ENCODE data around the gene SLC6A19.
"Not testable (repeated sequence)": the region's sequence is repeated elsewhere in the genome, so short reads cannot be mapped to it uniquely, and the experiment has no call there.

The SLC6A19 gene

DNA sequence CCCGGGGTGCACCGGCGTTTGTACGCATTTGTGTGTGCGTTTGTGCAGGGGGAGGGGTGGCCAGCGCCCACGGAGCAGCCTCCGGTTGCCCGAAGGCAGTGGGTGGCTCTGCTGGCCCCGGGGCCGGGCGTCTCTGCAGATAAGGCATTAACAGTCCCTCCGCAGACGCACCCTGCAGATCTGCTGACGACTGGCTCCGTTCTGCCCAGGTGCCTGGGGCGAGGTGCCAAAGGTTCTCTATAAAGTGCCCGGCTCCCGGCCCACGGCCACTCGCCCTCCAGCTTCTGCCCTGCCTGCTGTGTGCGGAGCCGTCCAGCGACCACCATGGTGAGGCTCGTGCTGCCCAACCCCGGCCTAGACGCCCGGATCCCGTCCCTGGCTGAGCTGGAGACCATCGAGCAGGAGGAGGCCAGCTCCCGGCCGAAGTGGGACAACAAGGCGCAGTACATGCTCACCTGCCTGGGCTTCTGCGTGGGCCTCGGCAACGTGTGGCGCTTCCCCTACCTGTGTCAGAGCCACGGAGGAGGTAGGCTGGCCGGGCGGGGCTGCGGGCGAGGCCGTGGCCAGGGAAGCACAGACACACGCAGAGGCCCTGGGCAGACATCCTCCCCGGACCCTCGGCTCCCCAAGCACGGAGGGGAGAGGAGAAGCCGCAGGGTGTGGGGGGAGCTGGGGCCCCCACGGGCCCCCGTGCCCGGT is at the start of gene SLC6A19:
Gene SLC6A19, plus strand, starts transcription at position 269 of the 699 bp plus-strand sequence. Its CDS starts 56 bp downstream, at position 325.
- H3K4me3 ChIP-seq (ENCODE audit: low read depth, low read length), result no peak within 1 kb of the TSS
- no peak for DNase-seq (ENCODE audit: low read depth)

DNA sequence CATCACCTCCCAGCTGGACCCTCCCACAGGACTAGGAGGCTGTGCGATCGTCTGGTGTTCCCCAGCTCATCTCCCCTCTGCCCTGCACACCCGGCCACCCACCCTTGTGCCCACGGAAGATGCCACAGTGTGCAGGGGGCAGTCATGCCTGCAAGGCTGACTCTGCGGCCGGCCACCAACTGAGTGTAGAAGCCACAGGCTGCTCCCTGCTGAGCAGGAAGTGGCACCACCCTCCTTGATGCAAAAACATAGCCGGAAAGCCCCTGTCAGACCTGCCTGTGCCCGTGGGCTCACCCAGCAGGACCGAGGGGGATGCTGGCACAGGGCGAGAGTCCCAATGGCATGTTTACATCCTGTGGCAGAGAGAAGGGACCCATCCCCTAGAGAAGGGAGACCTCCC is 49.2 kb upstream of the SLC6A19 start:
- no peak for DNase-seq (ENCODE audit: low read depth)
- no peak overlapping the region for H3K4me3 ChIP-seq (ENCODE audit: low read depth, low read length)

DNA sequence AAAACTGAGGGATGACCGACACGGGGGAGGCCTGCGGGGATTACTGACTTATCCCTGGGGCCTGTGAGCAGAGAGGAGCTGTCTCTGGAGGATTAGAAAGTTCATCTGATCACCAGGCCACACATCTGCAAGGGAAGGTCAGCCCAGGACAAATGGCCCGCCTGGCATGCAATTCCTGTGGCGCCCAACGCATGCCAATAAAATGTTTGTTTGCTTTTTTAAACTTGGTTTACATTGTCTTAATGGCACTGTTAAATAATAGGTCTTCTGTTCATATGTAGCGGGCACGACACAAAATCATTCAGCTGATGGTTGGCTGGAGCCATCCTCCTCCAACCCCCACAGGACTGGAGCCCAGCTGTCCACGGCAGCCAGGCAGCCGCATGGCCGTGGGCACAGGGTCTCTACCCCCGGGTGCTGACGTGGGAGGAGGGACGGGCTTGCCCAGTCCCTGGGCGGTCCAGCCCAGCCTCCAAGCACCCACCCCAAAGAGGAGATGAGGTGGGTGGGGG is 48.6 kb upstream of the SLC6A19 start:
- no peak for DNase-seq (ENCODE audit: low read depth)
- H3K4me3 ChIP-seq (ENCODE audit: low read depth, low read length), result no peak overlapping the region

DNA sequence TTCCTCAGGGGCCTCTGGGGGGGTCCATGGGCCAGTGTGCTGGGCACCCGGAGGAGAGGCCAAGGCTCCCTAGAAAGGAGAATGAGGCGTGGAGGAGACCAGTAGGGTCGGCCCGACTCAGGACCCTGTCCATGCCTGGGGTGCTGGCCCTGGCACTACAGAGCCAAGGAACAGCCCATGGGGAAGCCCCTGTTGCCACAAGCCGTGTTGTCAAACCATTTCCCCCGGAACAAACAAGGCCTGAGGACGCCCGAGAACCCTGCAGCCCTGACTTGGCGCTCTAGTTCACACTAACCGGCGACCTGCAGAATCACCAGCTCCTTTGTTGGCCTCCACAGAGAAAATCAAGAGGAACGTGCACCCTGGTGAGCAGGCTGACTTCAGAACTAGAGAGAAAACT is 48.0 kb upstream of the SLC6A19 start:
- DNase-seq (ENCODE audit: low read depth), result no peak
- no peak overlapping the region for H3K4me3 ChIP-seq (ENCODE audit: low read depth, low read length)

DNA sequence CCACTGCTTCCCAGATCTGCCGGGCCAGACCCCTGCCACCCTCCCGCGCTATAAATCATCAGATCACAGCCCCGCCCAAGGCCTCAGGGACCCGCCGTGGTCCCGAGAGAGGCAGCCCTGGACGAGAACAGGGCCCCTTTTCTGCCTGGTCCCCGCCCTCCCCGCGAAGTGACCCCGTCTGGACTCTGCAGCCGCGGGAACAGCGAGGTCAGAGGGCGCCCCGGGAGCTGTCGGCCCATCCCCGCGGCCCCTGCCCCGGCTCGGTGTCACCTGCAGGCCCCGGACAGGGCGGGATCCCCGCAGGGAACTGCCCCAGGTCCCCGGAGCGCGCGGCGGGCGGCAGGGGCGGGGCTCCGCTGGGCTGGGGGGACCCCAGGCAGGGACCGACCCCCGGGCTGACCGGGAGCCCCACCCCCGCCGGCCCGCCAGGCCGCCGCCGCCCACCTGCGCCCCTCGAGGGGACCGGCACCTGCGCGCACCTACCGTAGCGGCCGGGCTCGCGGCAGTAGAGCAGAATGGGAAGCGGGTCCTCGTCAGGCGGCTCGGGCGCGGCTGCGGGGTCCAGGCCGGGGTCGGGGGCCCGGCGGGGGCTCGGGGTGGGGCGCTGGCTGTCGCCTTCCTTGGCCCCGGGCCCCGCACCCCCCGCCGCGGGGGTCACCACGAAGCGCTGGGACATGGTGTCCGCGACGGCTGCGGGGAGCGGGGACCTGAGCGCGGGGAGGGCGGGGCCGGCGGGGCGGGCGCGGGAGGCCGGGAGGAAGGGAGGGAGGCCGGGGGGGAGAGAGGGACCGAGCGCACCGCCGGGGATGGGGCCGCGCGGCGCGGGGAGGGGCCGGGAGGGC is 46.0 kb upstream of the SLC6A19 start:
- no peak overlapping the region for H3K4me3 ChIP-seq (ENCODE audit: low read depth, low read length)
- no peak for DNase-seq (ENCODE audit: low read depth)

DNA sequence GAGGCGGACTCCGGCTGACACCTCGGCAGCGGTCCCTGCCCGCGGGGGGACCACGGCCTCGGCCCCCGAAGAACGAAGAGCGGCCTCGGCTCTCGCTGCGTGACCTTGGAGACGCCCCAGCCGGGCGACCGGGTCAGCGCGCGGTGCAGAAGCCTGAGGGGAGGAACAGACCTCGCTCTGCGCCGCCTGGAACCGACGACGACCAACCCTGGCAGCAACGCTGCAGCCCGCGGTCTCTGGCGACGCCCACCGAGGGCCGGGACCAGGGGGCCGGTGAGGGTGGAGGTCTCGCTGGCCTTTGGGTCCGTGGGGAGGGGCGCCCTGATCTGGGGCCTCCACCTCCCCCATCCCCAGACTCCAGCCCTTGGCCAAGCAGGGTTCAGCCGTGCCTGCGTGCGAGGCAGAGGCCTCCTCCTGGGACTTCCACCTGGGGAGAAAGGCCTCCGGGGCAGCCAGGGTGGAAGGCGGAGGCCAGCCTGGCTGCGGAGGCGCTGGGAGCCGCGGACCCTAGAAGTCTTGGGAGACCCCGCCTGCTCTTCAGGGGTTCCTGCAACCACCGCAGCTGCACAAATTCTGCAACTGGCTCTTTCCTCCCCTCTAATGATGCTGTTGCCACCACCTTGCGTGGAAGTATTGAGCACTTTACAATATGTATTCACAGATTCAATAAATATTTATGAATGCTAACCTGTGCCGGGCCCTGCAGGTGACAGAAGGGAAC is 45.2 kb upstream of the SLC6A19 start:
- DNase-seq (ENCODE audit: low read depth), result no peak
- H3K4me3 ChIP-seq (ENCODE audit: low read depth, low read length), result no peak overlapping the region

DNA sequence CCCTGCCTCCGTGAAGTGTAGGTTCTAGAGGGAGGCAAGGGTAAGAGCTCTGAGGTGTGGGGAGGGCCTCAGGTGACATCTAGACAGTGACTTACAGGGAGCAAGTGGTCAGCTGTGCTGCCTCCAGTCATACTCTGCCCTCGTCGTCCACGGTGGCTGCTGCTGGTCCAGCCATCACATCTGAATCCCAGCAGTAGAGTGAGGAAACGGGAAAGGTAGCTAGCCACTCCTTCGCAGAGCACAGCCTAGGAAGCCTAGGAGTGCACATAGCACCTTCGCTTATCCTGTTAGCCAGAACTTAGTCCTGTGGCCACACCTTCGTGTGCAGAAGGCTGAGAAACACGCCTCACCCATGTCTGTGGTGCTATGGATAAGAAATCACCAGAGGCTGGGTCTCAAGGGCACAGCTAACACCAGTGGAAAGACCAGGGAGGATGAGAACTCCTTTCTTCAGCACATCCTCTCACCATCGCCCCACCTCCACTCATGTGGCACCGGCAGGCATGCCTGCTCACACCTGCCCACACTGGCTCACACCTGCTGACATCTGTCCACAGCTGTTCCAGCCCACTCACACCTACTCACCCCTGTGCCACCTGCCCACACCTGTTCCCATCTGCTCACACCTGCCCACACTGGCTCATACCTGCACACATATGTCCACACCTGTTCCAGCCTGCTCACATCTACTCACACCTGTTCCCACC is 44.5 kb upstream of the SLC6A19 start:
- DNase-seq (ENCODE audit: low read depth), result no peak
- H3K4me3 ChIP-seq (ENCODE audit: low read depth, low read length), result no peak overlapping the region

DNA sequence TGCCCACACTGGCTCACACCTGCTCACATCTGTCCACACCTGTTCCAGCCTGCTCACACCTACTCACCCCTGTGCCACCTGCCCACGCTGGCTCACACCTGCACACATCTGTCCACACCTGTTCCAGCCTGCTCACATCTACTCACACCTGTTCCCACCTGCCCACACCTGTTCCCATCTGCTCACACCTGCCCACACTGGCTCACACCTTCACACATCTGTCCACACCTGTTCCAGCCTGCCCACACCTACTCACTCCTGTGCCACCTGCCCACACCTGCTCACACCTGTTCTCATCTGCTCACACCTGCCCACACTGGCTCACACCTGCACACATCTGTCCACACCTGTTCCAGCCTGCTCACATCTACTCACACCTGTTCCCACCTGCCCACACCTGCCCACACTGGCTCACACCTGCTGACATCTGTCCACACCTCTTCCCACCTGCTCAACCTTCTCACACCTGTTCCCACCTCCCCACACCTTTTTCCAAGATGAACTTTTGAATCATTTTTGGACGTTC is 43.9 kb upstream of the SLC6A19 start:
- not testable (repeated sequence) for H3K4me3 ChIP-seq (ENCODE audit: low read depth, low read length); DNase-seq (ENCODE audit: low read depth)

DNA sequence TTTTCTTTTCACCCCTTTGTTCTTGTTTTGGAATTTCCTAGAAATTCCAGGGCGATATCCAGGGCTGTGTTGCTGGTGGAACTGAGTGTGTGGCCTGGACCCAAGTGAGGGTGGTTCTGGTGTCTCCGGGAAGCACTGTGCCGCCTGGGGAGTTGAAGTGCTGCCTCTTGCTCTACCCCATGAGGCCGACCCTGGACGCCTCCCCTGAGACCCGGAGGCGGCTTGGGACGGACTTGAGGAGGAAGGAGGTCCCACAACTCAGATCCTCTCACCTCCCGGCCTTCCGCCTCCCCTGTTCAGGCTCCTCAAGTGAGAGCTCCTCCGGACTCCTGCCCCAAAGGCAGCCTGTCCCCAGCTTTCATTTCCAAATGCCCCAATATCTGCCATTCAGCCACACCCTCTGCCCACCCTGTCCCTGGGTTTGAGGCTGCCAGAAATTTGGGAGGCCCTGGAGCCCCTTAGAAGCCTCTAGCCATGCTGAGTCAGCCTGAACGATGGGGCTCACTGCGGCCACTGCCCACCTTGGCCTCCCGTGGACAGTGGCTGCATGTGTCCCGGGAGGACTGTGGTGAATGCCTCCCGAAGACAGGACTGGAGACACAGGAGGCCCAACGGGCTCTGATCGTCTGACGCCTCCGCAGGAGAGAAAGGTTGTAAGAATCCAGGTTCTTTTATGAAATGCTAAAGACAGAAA is 42.6 kb upstream of the SLC6A19 start:
- DNase-seq (ENCODE audit: low read depth), result no peak
- H3K4me3 ChIP-seq (ENCODE audit: low read depth, low read length), result no peak overlapping the region

DNA sequence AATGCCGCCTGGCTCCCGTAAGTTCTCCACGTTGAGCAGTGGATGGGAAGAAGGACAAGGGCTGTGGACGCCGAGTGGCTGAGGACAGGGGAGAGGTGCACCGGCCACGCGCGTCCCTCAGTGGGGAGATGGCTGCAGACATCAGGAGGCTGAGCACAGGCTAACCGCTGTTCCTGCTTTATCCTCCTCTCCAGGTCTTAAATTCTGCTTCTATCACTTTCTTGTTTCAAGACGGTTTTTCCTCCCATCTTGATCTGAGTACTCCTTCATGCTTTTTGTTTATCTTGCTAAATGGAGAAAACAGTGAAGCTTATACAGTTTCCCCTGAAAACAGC is 42.1 kb upstream of the SLC6A19 start:
- no peak for DNase-seq (ENCODE audit: low read depth)
- H3K4me3 ChIP-seq (ENCODE audit: low read depth, low read length), result no peak overlapping the region

DNA sequence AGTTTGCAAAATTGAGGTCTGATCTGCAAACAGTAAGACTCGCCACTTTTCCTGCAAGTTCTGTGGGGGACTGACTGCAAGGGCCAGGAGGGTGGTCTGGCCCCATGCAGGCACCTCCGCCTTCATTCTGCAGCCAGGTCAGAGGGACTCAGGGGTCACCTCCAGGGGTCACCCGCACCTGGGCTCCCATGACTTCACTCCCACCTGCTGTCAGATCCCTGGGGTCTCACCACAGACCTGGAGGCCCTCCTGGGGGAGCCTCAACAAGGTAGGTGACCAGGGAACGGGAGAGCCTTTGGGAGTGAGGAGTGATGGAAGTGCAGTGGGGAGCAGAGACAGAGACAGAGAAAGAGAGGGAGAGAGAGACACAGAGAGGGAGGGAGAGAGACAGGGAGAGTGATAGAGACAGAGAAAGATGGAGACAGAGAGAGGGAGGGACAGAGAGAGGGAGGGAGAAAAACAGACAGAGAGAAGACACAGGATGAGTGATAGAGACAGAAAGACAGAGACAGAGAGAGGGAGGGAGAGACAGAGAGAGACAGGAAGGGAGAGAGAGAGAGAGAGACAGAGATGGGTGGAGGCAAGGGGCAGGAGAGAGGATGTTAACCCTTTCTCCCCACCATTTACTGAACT is 41.5 kb upstream of the SLC6A19 start:
- no peak for DNase-seq (ENCODE audit: low read depth)
- H3K4me3 ChIP-seq (ENCODE audit: low read depth, low read length), result no peak overlapping the region

DNA sequence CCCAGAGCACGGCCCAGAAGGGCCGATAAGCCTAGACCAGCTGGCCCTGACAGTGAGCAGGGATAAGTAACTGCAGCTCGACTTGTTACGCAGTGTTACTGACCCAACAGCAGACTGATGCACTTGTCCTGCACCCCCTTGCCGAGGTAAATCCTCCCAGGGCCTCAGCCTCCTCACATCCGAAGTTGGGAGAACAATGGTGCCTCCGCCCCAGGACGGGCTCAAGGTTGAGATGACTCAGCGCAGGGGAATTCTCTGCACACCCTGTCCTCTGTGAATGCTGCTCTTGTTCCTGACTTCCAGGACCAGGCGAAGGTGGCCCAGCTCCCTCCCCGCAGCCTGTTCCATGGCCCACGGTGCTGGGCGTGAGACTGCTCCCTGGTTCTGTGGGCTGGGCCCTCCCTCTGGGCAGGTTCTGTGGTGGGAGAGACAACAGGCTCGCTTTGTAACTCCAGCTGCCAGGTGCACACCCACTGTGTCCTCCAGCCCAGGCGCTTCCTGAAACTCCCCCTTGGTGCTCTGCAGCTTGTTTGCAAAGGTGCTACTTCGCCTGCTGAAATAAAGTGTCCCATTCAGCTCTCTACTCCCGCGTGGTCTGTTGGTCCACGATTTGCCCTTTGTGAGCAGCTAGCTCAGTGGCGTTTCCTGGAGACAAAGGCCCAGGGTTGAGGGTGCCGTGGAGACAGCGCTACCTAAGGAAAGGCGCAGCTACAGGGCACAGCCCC is 40.1 kb upstream of the SLC6A19 start:
- H3K4me3 ChIP-seq (ENCODE audit: low read depth, low read length), result no peak overlapping the region
- DNase-seq (ENCODE audit: low read depth), result no peak

DNA sequence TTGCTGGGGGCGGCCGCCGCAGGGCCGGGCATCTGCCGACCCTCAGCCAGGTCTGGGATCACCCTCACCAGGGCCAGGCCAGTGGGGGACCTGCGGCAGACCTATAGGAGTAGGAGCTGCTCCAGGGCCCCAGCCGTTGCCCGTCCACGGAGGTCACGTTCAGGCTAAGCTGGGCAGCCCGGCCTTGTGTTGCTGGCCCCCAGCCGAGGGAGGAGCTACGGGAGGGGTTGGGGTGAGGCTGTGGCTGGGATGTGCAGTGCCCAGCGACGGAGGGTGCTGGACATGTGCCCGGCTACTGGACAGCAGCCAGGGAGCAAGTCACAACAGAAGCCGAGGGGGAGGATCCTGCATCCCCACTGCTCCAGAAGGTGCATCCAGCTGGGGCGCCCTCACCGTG is 39.6 kb upstream of the SLC6A19 start:
- no peak for DNase-seq (ENCODE audit: low read depth)
- H3K4me3 ChIP-seq (ENCODE audit: low read depth, low read length), result no peak overlapping the region

DNA sequence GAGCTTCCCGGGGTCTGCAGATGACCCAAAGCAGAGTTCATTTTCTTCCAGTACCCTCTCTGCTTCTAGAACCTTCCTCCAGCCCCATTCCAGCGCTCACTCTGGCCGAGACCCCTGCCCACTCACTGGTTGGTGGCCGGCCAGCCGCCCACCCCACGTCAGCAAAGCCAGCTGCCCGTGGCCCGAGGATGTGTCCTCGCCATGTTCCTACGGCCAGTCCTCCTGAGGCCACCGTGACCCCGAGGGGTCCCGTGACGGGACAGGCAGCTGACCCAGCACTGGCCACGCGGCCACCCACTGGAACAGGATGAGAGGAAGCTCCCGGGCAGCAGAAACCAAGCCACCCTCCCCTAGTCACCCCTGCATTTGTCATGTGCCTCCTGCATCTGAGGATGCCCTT is 39.1 kb upstream of the SLC6A19 start:
- no peak overlapping the region for H3K4me3 ChIP-seq (ENCODE audit: low read depth, low read length)
- DNase-seq (ENCODE audit: low read depth), result no peak

DNA sequence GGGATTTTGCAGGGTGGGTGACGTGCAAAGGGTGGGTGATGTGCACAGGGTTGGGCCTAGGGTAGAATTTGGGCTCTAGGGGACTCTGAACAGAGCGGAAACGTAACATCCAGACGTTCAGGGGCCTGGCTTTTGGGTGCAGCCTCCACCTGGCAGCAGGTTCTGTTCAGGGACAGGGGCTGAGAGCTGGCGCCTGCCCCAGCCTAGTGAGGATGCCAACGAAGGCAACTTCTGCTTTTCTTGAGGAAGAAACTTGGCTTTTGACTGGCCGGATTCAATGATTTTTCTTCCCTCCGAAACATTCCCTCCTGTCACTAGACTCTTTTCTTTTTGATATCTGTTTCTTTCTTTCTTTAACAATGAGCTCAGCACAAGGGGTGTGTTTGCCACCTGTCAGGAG is 38.6 kb upstream of the SLC6A19 start:
- DNase-seq (ENCODE audit: low read depth), result no peak
- no peak overlapping the region for H3K4me3 ChIP-seq (ENCODE audit: low read depth, low read length)

DNA sequence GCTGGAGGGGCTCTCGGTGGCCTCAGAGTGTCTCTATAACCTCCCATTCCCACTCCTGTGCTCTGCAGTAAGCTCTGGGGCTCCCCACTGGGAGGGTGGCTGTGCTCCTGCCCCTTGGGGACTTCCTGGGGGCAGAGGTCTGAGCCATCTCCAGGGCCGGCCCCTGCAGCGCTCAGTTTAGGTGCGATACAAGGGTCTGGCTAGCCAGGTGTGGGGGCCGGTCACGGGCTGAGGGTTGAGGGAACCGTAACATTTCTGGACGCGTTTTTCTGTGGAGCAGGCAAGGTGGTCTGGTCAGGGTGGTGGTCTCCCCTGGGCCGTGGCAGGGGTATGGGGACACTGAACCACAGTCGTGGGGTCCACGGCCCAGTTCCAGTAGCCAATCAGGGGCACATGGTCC is 38.0 kb upstream of the SLC6A19 start:
- no peak overlapping the region for H3K4me3 ChIP-seq (ENCODE audit: low read depth, low read length)

DNA sequence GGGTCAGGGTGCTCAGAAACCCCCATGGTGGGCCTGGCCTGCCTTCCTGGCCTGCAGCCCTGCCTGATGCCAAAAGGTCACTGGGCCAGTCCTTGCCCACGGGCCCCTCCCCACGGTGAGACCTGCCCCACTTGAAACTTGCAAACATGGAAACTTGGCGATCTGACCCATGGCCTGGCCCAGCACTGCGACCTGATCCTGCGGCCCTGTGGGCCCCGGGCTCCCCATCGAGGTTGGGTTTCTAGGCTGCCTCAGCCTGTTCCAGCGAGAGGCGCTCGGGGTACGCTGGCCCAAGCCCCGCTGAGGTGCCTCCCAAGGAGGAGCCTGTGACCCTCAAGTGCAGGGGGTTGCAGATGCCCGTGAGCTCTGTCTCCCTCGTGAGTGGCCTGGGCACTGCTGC is 37.5 kb upstream of the SLC6A19 start:
- no peak for DNase-seq (ENCODE audit: low read depth)

More for the DNA sequence above, 38.0 kb upstream of the SLC6A19 start:
- DNase-seq (ENCODE audit: low read depth), result no peak

More for the DNA sequence above, 37.5 kb upstream of the SLC6A19 start:
- no peak overlapping the region for H3K4me3 ChIP-seq (ENCODE audit: low read depth, low read length)

Data from skeletal muscle cell (primary cell).